HG03135 (cell line): ENCODE measurements around the gene GLB1L2.

ENCODE experiments used
- ATAC-seq: cut with Tn5 transposase; IDR thresholded peaks from one replicate; pipeline ENCODE4 v1.9.1; 2021; ENCODE audit warnings: mild to moderate bottlenecking, moderate library complexity; ENCODE audit not compliant: unreplicated experiment

The GLB1L2 gene

DNA sequence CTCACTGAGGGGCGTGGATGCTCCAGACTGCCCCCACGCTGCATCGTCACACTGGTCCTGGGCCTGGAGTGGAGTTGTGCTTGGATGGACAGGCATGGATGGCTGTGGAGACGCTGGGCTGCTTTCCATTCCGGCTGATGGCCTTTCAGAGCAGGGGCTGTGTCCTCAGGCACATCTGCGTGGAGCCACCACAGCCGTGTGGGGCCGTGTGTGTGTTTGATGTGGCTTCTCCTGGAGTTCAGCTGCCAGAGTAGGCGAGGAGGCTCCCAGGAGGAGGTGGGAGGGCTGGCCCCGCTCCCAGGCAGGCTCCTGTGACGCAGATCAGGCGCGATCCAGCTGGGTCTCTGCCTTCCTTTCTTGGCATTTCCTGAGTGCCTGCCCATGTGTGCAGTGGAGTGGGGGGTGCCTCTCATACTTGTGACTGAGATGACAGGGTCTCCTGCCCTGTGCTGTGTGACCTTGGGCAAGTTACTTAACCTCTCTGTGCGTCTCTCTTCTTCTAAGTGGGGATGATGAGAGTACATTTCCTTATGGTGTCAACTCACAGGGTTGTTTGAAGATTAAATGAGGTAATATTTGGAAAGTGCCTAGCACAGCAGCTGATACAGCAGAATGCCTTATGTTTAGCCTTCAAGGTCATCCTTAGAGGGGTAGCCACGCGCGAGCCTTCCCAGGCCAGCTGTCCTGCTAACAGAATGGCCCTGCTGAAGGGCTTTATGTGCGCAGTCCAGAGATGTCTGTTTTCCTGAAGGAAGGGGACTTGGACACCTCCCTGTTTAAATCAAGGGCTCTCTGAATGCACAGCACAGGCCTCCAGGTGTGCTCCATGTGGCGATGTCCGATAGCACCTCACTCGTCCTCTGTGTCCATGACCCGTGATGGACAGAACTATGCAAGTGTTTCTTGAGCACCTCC is 33.5 kb downstream of the GLB1L2 start:
- ATAC-seq = no peak

DNA sequence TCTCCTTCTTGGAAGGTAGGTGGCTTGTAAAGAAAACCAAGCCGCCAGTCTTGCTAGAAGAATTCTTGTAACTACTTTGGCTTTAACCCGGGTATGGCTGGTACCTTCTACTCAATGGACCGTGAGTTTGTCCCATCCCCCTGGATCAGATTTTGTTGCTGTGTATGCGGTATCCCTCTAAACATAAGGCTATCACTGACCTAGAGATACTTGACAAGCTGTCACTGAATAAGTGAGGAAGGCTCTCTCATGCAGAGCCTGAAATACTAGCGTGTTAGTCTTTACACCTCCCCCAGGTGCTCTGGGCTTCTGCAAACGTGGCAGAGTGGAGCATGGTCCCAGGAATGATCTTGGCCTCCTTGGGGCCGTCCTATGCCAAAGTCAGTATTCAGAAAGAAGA is 34.5 kb downstream of the GLB1L2 start:
- no peak for ATAC-seq

DNA sequence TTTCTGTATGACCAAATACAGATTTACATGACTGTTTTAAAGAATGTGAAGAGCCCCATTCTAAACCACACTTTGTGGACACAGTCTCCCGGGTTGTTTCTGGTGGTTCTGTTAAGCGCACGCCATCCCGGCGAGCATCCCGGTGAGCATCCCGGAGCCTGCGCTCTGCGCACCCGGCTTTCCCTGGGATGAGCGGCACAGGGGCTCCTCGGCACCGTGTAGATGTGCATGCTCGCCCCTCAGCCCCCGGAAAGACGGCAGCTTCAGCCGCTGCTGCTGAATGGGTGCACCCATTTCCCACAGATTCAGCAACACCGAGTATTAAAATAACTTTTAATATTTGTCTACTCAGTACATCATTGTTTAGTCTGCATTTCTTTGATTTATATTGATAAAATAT is 36.0 kb downstream of the GLB1L2 start:
- no peak for ATAC-seq

DNA sequence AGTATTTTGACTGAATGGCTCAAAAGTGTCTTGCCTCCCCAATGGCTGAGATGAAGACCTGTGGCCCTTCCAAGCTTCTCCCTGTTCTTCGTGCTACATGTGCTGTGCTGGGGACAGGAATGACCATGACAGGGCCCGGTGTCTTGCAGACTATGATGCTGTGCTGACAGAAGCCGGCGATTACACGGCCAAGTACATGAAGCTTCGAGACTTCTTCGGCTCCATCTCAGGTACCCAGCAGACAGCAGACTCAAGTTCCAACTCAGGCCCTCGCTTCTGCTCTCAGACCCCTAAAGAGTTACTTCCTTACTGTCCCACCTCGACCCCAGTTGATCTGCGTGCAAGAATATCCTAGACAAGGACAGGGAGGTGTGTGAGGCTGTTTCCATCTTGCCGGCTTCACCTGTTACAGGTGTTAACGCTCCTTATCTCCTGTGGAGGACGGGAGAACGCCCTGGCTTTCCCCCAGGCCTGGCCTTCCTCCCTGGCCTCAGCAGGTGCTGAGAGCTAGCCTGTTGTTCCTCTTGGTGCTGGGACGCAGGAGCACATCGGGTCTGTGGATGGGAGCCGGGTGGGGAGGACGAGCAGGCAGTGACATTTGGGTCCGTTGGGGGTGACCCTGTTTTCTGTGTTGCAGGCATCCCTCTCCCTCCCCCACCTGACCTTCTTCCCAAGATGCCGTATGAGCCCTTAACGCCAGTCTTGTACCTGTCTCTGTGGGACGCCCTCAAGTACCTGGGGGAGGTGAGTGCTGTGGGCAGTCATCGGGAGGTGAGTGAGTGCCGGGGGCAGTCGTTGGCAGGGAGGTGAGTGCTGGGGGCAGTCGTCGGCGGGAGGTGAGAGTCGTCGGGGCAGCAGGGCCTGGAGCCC is 38.1 kb downstream of the GLB1L2 start:
- ATAC-seq = no peak

DNA sequence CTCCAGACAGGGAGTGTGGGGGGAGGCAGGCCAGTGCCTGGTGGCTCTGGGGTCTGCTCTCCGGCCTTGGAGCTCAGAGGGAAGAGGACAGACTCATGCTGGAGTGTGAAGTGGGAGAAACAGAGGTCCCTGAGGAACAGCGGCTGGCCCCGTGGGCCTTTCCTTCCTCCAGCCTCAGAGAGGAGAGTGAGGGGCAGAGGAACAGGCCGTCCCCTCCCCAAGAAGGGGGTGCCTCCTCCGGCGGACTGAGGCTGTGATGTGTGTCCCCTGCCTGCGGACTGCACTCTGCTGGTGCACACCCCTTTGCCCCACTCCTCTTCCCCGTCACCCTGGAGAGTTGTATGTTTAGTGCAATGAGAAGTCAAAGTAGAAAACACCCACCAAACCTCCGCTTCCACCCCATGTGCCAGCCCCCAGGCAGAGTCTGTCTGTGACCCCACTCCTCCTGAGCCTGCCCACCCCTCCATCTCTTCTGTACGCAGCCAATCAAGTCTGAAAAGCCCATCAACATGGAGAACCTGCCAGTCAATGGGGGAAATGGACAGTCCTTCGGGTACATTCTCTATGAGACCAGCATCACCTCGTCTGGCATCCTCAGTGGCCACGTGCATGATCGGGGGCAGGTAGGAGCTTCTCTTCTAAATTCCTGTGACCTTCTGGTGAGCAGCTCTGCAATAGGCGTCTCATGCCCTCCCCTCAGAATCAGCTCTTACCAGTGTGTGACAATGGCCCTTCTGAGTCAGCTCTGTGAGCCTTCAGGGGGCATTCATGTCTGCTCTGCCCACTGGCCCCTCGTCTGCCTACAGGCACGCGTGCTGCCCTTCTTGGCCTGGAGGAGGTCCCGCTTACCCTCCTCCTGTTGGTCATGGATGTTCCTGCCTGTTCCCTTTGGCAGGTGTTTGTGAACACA is 39.0 kb downstream of the GLB1L2 start:
- no peak for ATAC-seq

DNA sequence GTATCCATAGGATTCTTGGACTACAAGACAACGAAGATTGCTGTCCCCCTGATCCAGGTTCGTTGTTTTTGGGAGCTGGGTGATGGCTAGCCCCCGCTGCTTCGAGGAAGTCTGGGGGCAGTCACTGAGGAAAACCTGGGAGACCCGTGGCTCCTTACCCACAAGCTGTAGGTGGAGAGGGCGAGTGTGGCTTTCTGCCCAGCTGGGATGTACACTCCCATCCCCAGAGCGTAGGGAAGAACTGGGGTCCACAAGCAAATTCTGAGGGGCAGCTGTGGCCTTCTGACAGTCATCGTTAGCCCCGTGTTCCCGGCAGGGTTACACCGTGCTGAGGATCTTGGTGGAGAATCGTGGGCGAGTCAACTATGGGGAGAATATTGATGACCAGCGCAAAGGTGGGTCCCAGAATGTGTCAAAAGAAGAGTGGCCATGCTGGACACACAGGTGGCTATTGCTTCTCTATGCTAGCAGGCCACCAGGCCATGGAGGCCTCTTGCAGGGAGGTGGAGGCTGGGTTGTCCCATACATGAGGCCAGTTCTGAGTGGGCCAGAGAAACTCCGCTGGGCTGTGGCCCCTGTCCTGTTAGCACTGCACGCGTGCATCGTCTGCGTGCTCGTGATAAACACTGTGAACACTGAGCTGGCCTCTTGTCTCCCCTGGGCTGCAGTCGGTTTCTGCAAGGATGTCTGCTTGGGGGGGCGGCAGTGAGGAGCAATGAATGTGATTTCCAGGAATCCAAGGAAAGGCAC is 39.8 kb downstream of the GLB1L2 start:
- no peak for ATAC-seq

DNA sequence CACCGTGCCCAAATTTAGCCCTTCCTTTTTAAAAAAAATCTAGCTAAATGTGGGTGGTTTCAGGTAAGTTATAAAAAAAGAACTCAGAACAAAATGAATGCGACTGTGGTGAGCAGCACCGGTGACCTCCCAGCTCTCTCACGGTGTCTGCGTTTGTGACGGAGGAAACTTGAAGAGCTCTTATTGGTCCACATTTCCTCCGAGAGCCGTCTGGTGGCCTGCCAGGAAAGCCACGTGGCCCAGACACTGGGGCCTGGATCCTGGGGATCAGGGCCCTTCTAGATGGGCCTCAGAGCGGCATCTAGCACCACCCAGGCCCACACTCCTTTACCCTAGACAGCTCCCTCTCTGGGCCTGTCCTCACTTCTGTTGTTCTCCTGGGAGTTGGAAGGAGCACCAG is 40.7 kb downstream of the GLB1L2 start:
- ATAC-seq = no peak

DNA sequence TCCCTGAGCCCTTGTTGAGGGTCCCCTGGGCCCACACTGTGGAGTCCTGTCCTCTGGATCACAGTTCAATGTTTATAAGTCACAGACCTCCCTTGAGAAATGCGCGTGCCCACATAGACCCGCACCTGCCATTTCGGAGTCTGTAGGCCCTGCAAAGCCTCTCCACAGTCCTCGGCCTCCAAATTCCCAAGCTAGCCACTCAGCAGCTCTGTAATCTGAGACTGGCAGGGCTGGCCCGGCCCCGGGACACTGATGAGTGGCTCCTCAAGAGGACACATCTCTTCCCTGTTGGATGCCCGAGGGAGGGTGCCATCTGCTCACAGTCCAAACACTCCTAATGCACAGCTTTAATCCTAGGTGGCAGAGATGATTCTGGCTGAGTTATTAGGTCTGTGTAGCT is 41.2 kb downstream of the GLB1L2 start:
- ATAC-seq = no peak

DNA sequence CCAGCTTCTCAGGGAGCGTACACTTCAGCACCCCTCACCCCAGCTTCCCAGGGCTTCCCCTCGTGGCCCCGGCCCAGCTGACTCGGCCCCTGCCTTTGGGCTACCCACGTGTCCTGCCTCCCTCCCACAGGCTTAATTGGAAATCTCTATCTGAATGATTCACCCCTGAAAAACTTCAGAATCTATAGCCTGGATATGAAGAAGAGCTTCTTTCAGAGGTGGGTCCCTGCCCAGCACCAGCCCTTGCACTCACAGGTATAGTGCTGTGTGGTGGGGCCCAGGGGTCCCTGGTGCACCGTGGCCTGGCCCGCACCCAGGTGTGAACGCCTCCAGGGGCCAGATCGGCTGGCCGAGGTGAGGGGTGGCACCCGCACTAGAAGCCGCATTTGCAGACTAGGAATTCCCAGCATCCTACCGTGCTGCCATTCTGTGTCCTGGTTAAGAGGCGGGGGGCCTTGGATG is 41.8 kb downstream of the GLB1L2 start:
- ATAC-seq = no peak

DNA sequence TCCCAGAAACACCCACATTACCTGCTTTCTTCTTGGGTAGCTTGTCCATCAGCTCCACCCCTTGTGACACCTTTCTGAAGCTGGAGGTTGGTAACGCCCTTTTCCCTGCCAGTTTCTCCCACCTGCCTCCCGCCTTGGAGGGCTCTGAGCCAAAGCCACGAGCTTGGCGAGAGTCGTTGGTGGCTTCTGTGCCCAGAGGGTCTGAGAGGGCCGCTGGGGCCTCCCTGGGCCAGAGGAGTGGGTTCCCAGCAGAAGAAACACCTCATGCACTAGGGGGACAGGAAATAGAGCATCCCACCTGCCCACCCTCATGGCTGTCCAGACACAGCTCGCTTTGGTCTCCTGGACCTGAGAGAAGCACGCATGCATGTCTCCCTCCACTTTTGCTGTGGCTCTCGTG is 42.4 kb downstream of the GLB1L2 start:
- no peak for ATAC-seq

DNA sequence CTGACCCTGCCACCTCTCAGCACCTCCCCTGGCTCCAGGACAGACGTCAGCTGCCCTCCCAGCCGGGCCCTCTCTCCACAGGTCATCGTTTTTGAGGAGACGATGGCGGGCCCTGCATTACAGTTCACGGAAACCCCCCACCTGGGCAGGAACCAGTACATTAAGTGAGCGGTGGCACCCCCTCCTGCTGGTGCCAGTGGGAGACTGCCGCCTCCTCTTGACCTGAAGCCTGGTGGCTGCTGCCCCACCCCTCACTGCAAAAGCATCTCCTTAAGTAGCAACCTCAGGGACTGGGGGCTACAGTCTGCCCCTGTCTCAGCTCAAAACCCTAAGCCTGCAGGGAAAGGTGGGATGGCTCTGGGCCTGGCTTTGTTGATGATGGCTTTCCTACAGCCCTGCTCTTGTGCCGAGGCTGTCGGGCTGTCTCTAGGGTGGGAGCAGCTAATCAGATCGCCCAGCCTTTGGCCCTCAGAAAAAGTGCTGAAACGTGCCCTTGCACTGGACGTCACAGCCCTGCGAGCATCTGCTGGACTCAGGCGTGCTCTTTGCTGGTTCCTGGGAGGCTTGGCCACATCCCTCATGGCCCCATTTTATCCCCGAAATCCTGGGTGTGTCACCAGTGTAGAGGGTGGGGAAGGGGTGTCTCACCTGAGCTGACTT is 43.2 kb downstream of the GLB1L2 start:
- no peak for ATAC-seq

DNA sequence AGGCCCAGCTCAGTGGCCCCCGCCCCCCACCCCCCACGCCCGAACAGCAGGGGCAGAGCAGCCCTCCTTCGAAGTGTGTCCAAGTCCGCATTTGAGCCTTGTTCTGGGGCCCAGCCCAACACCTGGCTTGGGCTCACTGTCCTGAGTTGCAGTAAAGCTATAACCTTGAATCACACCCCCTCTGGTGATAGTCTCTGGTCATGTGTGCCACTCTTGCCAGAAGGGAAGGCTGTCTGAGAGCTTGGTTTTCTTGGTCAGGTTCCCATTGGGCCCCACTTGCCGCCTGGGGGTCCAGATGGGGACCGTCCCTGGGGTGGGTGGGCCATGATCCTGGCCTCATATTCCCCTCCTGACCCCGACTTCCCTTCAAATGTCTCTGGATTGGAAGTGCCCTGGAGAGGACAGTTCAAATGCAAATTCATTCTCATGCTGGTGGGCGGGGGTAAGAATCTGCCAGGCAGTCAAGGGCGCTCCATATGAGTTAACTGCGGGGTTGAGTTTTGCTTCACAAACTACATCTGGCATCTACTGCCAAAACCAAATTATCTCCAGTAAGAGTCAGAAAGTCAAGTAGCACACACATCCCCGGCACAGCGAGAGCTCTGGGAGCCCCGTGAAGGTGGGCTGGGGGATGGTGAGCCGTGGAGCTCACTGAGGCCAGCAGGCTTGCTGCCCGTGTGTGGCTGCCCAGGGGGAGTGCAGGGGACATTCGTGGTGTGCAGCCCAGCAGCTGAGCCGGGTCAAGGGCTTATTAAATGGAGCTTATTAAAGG is 44.5 kb downstream of the GLB1L2 start:
- ATAC-seq = no peak

DNA sequence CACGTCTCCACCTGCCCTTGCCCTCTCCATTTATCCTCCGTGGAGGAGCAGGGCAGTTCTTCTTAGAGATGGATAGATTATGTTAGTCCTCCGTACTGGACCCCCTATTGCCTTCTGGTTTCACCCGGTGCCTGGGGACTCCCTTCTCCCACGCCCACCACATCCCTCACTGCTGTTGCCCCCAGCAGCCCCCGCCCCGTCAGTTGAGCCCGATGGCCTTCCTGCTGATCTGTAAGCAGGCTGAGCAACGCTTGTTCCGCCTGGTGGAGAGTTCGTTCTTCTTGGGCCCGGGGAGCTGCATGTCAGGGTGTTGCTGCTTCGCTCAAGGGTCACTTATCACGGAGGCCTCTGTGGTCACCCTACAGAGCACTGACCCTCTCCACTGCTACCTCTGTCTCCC is 46.1 kb downstream of the GLB1L2 start:
- no peak for ATAC-seq

DNA sequence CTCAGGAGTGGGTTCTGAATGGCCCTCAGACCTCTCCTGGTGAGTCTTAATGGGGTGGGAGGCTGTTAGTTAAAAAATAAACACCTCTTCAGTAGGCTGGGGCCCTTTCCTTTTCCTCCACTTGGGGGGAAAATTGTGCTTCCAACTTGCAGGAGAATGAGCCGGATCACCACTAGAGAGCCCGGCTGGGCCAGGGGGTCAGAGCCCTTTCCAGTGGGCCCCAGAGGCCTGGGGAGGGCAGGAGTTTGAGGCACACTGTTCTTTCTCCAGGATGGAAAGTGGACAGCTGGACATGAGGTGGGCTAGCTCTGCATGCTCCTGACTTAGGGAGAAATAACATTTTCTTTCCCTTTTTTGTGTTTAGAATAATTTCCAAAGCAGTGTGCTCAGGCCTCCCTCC is 47.5 kb downstream of the GLB1L2 start:
- no peak for ATAC-seq

DNA sequence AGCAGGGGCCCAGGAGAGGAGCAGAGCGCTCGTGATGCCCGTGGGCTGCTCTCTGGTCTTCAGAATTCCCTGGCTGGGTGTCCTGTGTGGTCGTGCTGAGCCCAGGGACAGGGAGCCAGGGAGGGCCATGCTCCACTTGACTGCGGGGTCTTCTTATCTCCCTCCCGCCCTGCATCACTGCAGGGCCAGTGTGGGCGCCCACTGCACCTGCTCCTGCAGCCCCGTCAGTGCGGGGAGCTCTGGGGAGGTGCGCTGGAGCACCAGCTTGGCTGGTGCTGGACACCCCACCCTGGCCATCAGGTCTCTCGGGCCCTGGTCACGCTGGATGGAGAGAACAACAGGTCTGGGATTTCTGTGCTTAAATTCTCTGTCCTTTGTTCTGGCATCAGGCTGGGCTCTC is 48.4 kb downstream of the GLB1L2 start:
- ATAC-seq = no peak

DNA sequence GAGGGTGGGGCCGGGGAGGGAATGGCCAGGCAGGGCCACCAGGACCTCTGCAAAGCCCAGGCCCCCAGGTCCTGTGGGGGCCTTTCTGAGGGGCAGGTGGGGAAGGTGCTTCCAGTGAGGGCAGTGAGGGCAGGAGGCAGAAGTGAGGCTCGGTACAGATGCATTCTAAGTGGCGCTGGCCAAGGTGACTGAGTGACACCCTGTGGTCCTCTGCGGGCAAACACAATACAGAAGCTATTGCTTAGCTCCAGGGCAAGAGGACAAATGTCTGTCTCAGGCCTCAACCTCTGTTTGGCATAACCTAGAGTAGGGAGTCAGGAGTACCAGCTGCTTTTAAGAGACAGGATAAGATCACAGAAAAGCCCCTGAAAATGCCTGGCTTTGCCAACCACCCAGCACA is 49.0 kb downstream of the GLB1L2 start:
- no peak for ATAC-seq

DNA sequence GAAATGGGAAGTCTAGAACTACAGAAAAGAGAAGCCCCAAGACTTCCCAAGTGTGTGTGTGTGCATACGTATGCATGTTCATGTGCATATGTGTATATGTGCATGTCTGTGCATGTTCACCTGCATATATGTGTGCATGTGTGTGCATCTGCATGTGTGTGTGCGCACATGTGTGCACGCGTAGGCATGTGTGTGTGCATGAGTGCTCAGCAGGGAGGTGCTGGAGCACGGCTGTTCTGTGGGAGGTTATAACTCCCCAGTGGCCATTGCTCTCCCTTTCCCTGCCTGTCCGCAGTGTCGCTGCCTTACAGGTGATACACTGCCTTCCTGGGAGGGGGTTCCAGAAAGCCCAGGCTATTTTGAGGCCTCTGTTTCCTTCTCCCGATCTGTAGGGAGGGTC is 50.5 kb downstream of the GLB1L2 start:
- no peak for ATAC-seq

DNA sequence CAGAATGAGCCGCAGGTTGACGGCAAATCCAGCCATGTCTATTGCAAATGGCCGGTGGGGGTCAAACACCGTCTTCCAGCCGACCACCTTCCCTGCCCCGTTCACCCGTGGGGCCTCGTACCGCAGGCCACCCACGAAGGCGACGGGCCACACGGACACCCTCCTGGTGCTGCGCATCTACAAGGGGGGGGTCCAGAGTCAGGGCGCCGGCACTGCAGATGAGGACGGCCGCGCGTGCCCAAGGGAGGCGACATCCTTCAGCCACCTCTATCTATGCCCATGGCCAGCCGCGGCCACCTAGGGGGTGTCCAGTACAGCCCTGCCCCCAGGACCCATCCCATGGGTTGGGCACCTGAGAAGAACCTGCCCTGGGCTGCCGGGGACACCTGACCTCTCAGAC is 51.0 kb downstream of the GLB1L2 start:
- no peak for ATAC-seq
